ENCODE measurements around the gene KRT86.
"Not testable (repeated sequence)": the region's sequence is repeated elsewhere in the genome, so short reads cannot be mapped to it uniquely, and the experiment has no call there.

The KRT86 gene

DNA sequence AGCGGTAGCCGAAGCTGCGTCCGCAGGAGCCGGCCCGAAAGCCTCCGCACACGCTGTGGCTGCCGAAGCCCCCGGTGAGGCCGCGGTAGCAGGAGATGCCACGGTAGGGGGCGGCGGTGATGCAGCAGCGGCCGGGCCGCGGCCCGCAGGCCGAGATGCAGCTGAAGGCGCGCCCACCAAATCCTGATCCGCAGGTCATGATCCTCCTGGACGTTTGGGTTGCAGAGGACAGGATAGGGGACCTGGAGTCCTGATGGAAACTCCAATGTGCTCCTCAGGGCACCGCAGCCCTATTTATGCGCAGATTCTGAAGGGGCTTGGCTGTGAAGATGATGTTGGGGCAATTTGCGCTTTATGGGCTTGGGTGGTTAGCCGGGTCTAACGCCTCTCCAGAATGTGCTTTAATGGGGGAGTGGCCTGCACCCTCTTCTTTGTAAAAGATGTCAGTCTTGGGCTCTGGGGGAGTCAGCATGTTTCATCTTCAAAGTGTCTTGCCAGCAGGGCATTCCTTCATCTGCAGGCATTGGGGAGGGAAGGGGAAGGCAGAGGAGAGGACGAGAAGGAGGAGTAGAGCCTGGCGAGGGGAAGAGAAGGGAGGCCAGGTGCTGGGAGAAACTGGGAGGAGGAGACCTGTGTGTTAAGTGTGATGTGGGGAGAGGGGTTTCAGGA is 17.0 kb downstream of the KRT86 start, which contains the start of gene KRT81:
KRT81 (minus strand) TSS at position 268 of the 669 bp plus-strand sequence; CDS start at position 199, 69 bp downstream.
- no peak for DNase-seq (ENCODE audit: low read depth in 3 of 3)

DNA sequence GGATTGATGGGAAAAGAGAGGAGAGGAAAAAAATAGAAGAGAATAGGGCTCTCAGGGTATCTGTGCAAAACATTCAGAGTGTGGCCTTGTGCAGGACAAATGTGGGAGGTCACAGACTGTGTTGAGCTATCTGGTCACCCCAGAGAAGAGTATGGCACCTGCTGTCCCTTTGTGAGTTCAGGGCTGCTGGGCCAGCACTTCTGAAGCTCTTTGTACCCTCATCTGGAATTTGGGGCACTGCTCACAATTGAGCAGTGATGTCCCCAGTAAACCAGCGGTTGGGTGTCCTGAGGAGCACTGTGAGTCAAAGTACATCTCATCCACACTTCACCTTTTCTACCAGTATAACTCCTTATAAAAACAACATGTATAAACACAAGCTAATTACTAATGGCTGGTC is 19.5 kb downstream of the KRT86 start:
- DNase-seq (ENCODE audit: low read depth in 3 of 3) = no peak

DNA sequence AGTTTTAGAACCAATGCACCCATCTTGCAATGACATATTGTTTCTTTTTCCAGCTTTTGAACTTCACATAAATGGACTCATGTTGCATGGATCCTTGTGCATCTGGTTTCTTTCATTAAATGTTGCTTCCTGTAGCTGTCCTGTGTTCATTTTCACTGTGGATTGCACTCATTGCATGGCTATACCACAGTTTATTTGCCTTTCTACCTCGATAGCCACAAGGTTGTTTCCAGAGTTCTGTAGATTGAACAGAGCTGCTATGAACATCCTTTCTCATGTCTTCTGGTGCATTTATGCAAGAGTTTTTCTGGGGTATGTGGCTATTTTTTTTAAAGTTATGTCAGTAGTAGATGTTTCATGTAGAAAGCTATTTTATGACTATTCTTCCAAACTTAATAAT is 20.4 kb downstream of the KRT86 start:
- DNase-seq (ENCODE audit: low read depth in 3 of 3) = no peak

DNA sequence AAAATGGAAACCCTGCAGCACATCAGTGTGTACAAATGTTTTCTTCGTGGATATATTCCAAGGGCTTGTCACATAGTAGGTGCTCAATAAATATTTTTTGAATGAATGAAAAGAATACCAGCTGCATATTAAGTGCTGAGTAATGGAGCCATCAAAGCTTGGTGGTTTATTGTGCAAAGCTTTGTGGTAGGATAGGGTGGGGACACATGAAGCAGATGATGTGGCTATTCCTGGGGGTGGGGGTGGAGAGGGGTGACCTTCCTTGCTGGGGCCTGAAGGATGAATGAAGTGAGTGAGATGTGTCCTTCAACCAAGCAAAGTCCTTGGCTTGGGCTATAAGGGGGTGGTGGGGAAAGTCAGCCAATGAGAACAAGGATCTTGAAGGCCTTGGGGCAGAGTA is 21.2 kb downstream of the KRT86 start:
- DNase-seq (ENCODE audit: low read depth in 3 of 3) = no peak

DNA sequence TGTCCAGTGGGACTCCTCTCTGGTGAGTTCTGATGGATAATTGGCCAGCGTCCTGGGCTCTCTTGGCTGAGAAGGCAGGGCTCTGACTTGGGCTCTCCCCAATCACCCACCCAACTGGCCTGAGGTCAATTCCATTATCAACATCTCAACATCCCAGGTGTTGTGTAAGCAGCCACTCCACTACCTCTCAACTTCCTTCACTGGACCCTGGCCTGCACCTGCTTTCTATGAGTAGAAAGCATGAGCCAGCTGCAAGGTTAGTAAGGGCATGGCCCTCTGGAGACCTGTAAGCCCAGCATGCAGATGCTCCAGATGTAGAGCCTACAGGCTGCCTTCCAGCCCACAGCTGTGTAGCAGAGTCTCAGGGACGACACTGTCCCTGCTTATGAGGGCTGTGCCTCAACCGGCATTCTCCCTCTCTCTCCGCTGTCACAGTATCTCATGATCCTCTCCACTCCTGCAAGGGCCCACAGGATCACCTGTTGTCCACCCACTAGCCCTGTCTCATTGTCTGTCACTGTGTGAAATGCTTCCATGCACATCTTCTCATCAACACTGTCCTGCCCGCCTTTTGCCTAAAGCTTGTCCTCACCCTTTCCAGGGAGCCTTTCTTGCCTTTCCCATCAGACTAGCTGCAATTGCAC is 22.2 kb downstream of the KRT86 start:
- DNase-seq (ENCODE audit: low read depth in 3 of 3) = no peak

- DNase-seq (ENCODE audit: low read depth in 3 of 3) = no peak
Measured at GRCh38 chr12:52298677-52299190, 24.3 kb downstream of the KRT86 start.

DNA sequence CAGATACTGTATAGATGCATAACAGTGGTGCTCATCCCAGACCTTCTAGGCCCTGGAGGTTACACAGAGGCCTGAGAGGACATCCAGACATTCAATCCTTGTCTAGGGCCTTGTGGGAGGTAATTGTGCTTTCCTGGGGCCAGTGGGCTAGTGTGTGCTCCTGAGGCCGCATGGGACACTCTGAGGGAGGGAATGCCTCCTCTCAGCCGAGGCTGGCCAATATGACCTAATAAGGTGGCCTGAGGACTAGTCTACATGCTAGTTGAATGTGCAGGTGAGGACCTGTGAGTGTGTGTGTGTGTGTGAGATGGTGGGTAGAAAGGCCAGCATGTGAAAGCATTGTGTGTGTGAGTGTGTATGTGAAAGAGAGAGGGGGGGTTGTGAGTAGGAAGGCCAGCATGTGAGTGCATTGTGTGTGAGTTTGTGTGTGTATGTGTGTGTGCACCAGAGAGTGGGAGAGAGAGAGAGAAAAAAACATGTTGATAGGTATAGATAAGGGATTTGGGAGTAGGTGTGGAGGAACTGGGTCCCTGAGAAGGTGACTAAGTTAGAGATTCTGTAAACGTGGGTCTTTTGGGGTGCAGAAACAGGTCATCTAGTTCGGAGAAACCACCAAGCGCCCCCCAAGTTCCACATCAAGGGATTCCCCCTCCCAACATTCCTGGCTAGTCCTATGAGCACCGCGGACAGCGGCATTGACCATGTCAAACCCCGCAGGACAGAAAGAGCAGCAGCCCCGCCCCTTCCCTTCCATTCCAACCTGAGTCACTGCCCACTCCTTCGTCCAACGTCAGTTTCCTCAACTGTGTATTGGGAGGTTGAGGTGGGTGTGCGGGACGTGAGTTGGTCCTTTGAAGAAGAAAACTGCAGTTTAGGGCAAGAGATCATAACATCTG is 26.6 kb downstream of the KRT86 start:
- no peak for DNase-seq (ENCODE audit: low read depth in 3 of 3)

DNA sequence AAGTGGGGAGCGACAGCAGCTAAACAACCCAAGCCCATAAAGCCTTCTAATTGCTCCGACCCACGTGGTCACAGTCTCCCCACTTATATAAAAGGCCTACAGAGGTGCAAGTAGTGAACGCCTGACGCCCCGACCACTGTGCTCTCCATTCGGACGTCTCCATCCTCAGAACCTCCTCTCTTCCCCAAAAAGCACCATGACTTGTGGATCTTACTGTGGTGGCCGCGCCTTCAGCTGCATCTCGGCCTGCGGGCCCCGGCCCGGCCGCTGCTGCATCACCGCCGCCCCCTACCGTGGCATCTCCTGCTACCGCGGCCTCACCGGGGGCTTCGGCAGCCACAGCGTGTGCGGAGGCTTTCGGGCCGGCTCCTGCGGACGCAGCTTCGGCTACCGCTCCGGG is 27.3 kb downstream of the KRT86 start:
- DNase-seq (ENCODE audit: low read depth in 3 of 3) = not testable (repeated sequence)

- DNase-seq (ENCODE audit: low read depth in 3 of 3) = not testable (repeated sequence)
Measured at GRCh38 chr12:52302242-52302914, 27.9 kb downstream of the KRT86 start.

GRCh38 chr12:52304941-52305411 is 30.5 kb downstream of the KRT86 start:
- DNase-seq (ENCODE audit: low read depth in 3 of 3) = not testable (repeated sequence)

DNA sequence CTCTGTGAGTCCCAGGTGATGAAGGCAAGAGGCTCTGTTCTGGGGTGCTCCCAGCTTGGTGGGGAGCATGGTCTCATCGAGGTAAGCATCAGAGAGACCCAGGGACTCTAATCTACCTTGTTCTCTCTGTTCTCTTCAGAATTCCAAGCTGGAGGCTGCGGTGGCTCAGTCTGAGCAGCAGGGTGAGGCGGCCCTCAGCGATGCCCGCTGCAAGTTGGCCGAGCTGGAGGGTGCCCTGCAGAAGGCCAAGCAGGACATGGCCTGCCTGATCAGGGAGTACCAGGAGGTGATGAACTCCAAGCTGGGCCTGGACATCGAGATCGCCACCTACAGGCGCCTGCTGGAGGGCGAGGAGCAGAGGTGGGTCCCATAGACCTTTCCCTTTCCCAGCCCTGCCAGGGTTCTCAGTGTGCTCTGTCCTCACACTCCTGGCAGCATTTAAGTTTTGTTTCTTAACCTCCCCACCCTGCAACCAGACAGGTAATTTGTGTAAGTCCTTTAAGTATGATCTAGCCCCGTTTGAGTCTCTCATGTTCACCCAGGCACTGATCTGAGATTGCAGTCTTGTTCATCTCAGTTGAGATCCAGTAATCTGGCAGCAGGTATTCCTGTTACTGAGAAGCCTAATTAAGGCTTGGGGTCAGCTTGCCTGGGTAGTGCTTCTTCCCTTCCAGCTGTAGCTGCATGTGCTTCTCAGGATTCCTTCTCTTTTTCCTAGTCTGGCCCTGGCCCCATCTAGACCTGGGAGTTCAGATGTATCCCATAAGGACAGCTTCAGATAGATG is 31.7 kb downstream of the KRT86 start:
- DNase-seq (ENCODE audit: low read depth in 3 of 3) = no peak

GRCh38 chr12:52306731-52307130 is 32.3 kb downstream of the KRT86 start:
- no peak for DNase-seq (ENCODE audit: low read depth in 3 of 3)

DNA sequence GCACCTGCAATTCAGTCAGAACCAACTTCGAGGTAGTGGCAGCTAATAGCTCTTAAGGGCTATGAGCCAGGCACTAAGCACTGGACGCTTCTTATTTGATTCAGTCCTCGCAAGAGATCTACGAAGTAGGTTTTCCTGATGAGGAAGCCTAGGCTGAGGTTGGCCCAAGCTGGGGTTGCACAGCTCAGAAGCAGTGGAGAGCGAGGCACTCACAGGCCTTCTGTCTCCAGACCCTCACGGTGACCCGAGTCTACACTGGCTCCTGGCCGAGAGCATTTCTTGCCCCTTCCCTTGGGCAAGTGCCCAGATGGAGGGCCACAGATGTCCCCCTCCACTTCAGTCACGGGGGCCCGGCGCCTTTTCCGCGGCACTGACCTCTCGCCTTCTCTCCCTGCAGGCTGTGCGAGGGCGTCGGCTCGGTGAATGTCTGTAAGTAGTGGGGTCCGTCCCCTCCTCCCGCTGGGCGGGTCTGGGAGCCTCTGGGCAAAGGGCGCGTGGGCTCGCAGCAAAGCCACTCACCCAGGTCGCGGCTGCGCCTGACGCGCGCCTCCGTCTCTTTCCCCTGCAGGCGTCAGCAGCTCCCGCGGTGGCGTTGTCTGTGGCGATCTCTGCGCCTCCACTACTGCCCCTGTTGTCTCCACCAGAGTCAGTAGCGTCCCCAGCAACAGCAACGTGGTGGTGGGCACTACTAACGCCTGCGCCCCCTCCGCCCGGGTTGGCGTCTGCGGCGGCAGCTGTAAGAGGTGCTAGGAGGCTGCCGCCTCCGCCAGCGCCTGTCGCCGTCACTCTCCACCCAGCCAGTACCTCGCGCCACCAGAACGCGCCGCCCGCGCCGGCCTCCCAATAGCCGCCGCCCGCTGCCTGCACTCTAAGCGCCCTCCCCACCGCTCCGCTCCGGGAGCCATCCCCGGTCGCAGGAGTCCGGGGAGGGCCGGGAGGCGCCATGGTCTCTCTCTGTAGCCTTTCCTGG is 33.7 kb downstream of the KRT86 start:
- no peak for DNase-seq (ENCODE audit: low read depth in 3 of 3)

- no peak for DNase-seq (ENCODE audit: low read depth in 3 of 3)
Measured at GRCh38 chr12:52308806-52309425, 34.5 kb downstream of the KRT86 start.

DNA sequence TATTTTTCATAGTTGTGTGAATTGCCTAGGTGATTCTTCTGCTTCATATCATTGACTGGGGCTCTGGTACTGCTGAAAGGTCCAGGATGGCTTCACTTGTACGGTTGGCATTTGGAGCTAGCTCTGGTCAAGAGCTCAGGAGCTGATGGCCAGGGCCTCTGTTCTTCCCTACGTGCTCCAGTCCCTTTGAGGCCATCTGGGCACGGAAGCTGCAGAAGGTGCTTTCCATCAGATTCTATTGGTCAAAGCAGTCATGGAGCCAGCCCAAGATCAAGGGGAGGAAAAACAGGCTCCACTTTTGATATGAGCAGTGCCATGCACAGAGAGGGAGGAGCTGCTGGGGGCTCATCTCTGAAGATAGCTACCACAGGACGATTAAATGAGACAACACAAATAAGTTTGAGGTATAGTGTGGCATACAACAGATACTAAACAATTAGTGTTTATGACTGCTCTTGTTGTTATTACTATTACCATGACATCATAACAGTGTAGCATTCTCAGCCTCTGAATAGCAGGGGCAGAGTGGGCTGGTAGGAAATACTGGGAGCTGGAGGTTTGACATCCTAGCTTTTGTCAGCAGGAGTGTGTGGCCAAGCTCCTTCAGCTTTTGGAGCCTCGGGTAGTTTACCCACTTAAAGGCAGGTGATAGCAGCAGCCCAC is 36.3 kb downstream of the KRT86 start:
- no peak for DNase-seq (ENCODE audit: low read depth in 3 of 3)

DNA sequence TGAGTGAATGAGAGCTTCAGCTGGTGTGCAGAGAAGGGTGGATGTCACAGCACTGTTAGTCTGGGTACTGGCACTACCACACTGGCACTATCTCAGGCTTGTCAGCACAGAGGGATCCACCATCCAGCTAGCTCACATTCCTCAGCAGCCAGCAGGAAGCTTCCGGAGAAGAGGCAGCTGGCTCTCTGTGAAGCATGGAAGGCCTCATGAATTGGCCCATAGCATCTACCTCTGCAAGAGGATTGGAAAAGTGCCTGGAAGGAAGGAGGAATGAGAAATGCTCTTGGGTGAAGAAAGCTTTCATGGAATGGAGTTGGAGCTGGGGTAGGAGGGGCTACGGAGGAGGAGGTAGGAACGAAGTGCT is 36.8 kb downstream of the KRT86 start:
- DNase-seq (ENCODE audit: low read depth in 3 of 3) = no peak

DNA sequence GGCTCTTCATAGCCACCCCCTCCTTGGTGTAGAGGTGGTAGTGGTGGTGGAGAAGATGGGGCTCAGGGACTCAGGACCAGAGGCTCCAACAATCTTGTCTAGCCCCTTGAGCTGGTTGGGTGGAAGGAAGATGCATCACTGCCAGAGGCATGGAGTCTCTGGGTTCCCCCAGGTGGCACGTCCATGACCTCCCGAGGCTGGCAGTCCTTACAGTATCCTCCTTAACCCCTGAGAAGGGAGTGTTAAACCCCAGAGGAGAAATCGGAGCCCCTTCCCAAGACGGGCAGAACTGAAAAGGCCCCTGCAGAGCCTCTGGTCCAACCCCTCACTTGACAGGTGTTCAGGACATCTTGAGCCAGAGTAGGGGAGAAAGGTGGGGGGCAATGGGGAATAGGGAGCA is 37.6 kb downstream of the KRT86 start:
- no peak for DNase-seq (ENCODE audit: low read depth in 3 of 3)

DNA sequence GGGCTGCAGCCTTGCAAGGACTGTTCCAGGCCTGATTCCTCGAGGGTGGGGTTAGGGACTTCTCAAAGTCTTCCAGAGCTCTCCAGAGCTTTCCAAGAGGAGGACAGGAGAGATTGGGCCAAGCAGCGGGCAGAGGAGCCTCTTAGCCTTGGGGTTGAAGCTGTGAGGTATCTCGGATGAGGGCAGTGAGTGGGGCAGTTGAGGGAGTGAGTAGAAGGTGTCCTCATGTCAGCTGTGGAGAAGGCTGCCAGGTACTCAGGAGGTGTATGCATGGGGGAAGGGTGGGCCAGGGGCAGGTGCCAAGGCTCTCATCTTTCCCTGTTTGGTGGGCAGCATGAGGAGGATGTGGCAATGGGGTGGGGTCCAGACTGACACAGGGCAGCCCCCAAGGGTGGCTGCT is 39.0 kb downstream of the KRT86 start:
- DNase-seq (ENCODE audit: low read depth in 3 of 3) = no peak

- DNase-seq (ENCODE audit: low read depth in 3 of 3) = no peak
Measured at GRCh38 chr12:52313926-52314325, 39.5 kb downstream of the KRT86 start.

Data from stimulated activated CD4-positive, alpha-beta T cell treated with anti-CD3 and anti-CD28 coated beads, TNF-alpha, amount 100 ng/mL, for 4 hours (primary cell).